ENCODE results near the gene CPT1A. TPM values are rescaled to one million over a fixed set of nuclear protein-coding genes. Genes with fewer than 3 reads are reported as not detected.

CPT1A gene
- polyA plus RNA-seq, 1 donor (not counting 4 experiments of a cell fraction or from before 2014, with no cell fraction given), result 12.9 TPM

DNA sequence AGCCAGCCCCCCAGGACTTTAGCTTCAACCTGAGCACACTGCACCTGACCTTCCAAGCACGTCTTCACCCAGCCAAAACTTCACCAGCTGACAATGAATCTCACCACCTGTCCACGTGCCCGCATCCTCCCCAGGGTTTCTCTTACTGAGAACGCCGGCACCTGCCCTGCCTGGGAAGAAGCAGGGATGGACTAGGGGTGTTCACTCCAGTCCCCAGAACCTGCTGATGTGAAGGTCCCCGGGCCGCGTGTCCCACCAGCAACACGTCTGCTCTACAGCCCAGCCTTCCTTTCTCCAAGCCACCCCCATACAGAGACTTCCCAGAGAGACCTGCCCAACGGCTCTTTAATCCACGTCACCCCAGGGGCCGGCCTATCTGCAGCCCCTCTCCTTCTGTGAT lies 12.8 kb downstream of the CPT1A start:
- peaks cover 2 to 6% of the 10 kb centered on the region in 2 experiments for H3K36me3 ChIP-seq (ENCODE audit: control insufficient read depth in 2 of 2, extremely low read depth in 1 of 2, insufficient read depth in 2 of 2, low read length in 2 of 2)
- TF ChIP-seq EZH2 (IDR thresholded peaks at IDR 0.05; ENCODE audit: low read length), result no peak
- TF ChIP-seq, protein P1, sequence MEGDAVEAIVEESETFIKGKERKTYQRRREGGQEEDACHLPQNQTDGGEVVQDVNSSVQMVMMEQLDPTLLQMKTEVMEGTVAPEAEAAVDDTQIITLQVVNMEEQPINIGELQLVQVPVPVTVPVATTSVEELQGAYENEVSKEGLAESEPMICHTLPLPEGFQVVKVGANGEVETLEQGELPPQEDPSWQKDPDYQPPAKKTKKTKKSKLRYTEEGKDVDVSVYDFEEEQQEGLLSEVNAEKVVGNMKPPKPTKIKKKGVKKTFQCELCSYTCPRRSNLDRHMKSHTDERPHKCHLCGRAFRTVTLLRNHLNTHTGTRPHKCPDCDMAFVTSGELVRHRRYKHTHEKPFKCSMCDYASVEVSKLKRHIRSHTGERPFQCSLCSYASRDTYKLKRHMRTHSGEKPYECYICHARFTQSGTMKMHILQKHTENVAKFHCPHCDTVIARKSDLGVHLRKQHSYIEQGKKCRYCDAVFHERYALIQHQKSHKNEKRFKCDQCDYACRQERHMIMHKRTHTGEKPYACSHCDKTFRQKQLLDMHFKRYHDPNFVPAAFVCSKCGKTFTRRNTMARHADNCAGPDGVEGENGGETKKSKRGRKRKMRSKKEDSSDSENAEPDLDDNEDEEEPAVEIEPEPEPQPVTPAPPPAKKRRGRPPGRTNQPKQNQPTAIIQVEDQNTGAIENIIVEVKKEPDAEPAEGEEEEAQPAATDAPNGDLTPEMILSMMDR (optimal IDR thresholded peaks at IDR 0.05 in 1 of 3, IDR thresholded peaks at IDR 0.05 in 1 of 3, conservative IDR thresholded peaks at IDR 0.05 in 1 of 3; ENCODE audit: extremely low read depth in 1 of 3, insufficient read depth in 2 of 3, low read length in 3 of 3), result no peak
- DNase-seq (ENCODE audit: low read depth, low spot score) (no peak), FAIRE-seq (no peak)
- H4K20me1 ChIP-seq (ENCODE audit: control insufficient read depth, extremely low read depth, insufficient read depth, low read length), result no peaks in the 10 kb centered on the region
- peaks cover 2% of the 10 kb centered on the region for H3K9me1 ChIP-seq (ENCODE audit: control insufficient read depth, extremely low read depth, insufficient read depth, low read length)
- no peak overlapping the region for H3K9ac ChIP-seq (ENCODE audit: control insufficient read depth, extremely low read depth, insufficient read depth, low read length)
- peaks cover 7% of the 10 kb centered on the region for H3K79me2 ChIP-seq (ENCODE audit: control insufficient read depth, insufficient read depth, low read length)
- H3K27me3 ChIP-seq (ENCODE audit: control insufficient read depth, extremely low read depth, insufficient read depth, low read length), result no peaks in the 10 kb centered on the region
- no peak overlapping the region for H3K27ac ChIP-seq (ENCODE audit: control insufficient read depth, insufficient read depth, low read length)
- dilution Hi-C loops (cut with MboI; ENCODE audit: extremely low pct_ligation_motif_present, low sequenced_read_pairs), result no loop called here
- H3K9me3 ChIP-seq (ENCODE audit: control insufficient read depth, low read depth, low read length), result no peaks in the 10 kb centered on the region
- no peaks in the 10 kb centered on the region for H3K4me1 ChIP-seq (ENCODE audit: control insufficient read depth, extremely low read depth, insufficient read depth, low read length)
- no peak overlapping the region for H2AFZ ChIP-seq (ENCODE audit: control insufficient read depth, low read length)
- H3K4me3 ChIP-seq (ENCODE audit: control insufficient read depth in 2 of 3, extremely low read depth in 1 of 3, insufficient read depth in 2 of 3, low read depth in 1 of 3, low read length in 3 of 3), result no peak overlapping the region
- H3K4me2 ChIP-seq (ENCODE audit: control insufficient read depth, extremely low read depth, insufficient read depth, low read depth, low read length), result no peak overlapping the region

GRCh38 chr11:68828155-68828931 lies 13.4 kb downstream of the CPT1A start:
- H3K9ac ChIP-seq (ENCODE audit: control insufficient read depth, extremely low read depth, insufficient read depth, low read length), result no peak overlapping the region
- H3K36me3 ChIP-seq (ENCODE audit: control insufficient read depth in 2 of 2, extremely low read depth in 1 of 2, insufficient read depth in 2 of 2, low read length in 2 of 2), result peaks cover 2 to 6% of the 10 kb centered on the region in 2 experiments
- H3K4me2 ChIP-seq (ENCODE audit: control insufficient read depth, extremely low read depth, insufficient read depth, low read depth, low read length), result no peak overlapping the region
- peaks cover 2% of the 10 kb centered on the region for H3K9me1 ChIP-seq (ENCODE audit: control insufficient read depth, extremely low read depth, insufficient read depth, low read length)
- TF ChIP-seq, protein P1 (optimal IDR thresholded peaks at IDR 0.05 in 1 of 3, IDR thresholded peaks at IDR 0.05 in 1 of 3, conservative IDR thresholded peaks at IDR 0.05 in 1 of 3; ENCODE audit: extremely low read depth in 1 of 3, insufficient read depth in 2 of 3, low read length in 3 of 3), result no peak
- no peak for TF ChIP-seq EZH2 (IDR thresholded peaks at IDR 0.05; ENCODE audit: low read length)
- DNase-seq (ENCODE audit: low read depth, low spot score), result no peak
- H3K27ac ChIP-seq (ENCODE audit: control insufficient read depth, insufficient read depth, low read length), result no peak overlapping the region
- no peaks in the 10 kb centered on the region for H3K4me1 ChIP-seq (ENCODE audit: control insufficient read depth, extremely low read depth, insufficient read depth, low read length)
- FAIRE-seq, result no peak
- dilution Hi-C loops (cut with MboI; ENCODE audit: extremely low pct_ligation_motif_present, low sequenced_read_pairs), result no loop called here
- no peaks in the 10 kb centered on the region for H4K20me1 ChIP-seq (ENCODE audit: control insufficient read depth, extremely low read depth, insufficient read depth, low read length)
- no peaks in the 10 kb centered on the region for H3K27me3 ChIP-seq (ENCODE audit: control insufficient read depth, extremely low read depth, insufficient read depth, low read length)
- no peaks in the 10 kb centered on the region for H3K9me3 ChIP-seq (ENCODE audit: control insufficient read depth, low read depth, low read length)
- no peak overlapping the region for H3K4me3 ChIP-seq (ENCODE audit: control insufficient read depth in 2 of 3, extremely low read depth in 1 of 3, insufficient read depth in 2 of 3, low read depth in 1 of 3, low read length in 3 of 3)
- no peak overlapping the region for H2AFZ ChIP-seq (ENCODE audit: control insufficient read depth, low read length)
- H3K79me2 ChIP-seq (ENCODE audit: control insufficient read depth, insufficient read depth, low read length), result peaks cover 7% of the 10 kb centered on the region
